BLaER1 treated with 17β-estradiol and CSF1 and Interleukin-3, amounts not matched to agents 10 nM and 100 nM (cell line): ENCODE data around the gene CXXC1.
A peak's percentile ranks its signal among the peaks of the same experiment; 100 is the strongest.
"Not testable (repeated sequence)": the region's sequence is repeated elsewhere in the genome, so short reads cannot be mapped to it uniquely, and the experiment has no call there.

Source experiments
- H3K27ac ChIP-seq, 11 experiments: shearing (Covaris generic); formaldehyde crosslinking; 2 replicates each; pipeline ENCODE4 v1.8.1; 2022
- H3K27me3 ChIP-seq, 11 experiments: shearing (Covaris generic); formaldehyde crosslinking; 2 replicates each; pipeline ENCODE4 v1.8.1; 2022
- H3K36me3 ChIP-seq, 11 experiments: shearing (Covaris generic); formaldehyde crosslinking; 2 replicates each; pipeline ENCODE4 v1.8.1; 2022
- H3K4me1 ChIP-seq, 10 experiments: shearing (Covaris generic); formaldehyde crosslinking; 2 replicates each; pipeline ENCODE4 v1.8.1; 2022
- H3K4me2 ChIP-seq, 11 experiments: shearing (Covaris generic); formaldehyde crosslinking; 2 replicates each; pipeline ENCODE4 v1.8.1; 2022
- H3K4me3 ChIP-seq, 10 experiments: shearing (Covaris generic); formaldehyde crosslinking; 2 replicates each; pipeline ENCODE4 v1.8.1; 2022
- H3K9ac ChIP-seq, 11 experiments: shearing (Covaris generic); formaldehyde crosslinking; 2 replicates each; pipeline ENCODE4 v1.8.1; 2022
- H3K9me3 ChIP-seq, 11 experiments: shearing (Covaris generic); formaldehyde crosslinking; replicated peaks in 1 of 11; 2 replicates each; pipeline ENCODE4 v1.8.1; 2022
- H4K20me1 ChIP-seq, 11 experiments: shearing (Covaris generic); formaldehyde crosslinking; 2 replicates each; pipeline ENCODE4 v1.8.1; 2022
- Cebpa-rat ChIP-seq, 11 experiments: shearing (Covaris generic); IDR thresholded peaks; 2 replicates each; pipeline ENCODE4 v1.8.1; 2022

The CXXC1 gene

GRCh38 chr18:50313031-50313607, 25.6 kb upstream of the CXXC1 start:
- H4K20me1 ChIP-seq: no peaks in the 10 kb centered on the region
- peak overlapping the region; percentile 57 to 78 (median 70) for H3K4me2 ChIP-seq
- H3K27me3 ChIP-seq: no peaks in the 10 kb centered on the region
- peak overlapping the region in 8 of 11 experiments; percentile 0 to 51 (median 26); a peak in 11 of 22 replicates for H3K9ac ChIP-seq
- no peaks in the 10 kb centered on the region for H3K36me3 ChIP-seq
- H3K9me3 ChIP-seq: peaks cover 0 to 32% (median 20%) of the 10 kb centered on the region in 11 experiments; a peak in 18 of 22 replicates
- peaks cover 49 to 80% (median 60%) of the 10 kb centered on the region in 10 experiments for H3K4me1 ChIP-seq
- peak overlapping the region; percentile 32 to 73 (median 70); a peak in 21 of 22 replicates for H3K27ac ChIP-seq
- H3K4me3 ChIP-seq: no peak overlapping the region; a peak in 1 of 20 replicates
- no peak for TF ChIP-seq Cebpa-rat (IDR thresholded peaks at IDR 0.05)

GRCh38 chr18:50312296-50313030, 25.0 kb upstream of the CXXC1 start:
- H3K9ac ChIP-seq: peak overlapping the region in 8 of 11 experiments; percentile 19 to 51 (median 26); a peak in 13 of 22 replicates
- no peaks in the 10 kb centered on the region for H3K36me3 ChIP-seq
- H3K27ac ChIP-seq: peak overlapping the region; percentile 32 to 73 (median 70); a peak in 21 of 22 replicates
- peaks cover 53 to 86% (median 65%) of the 10 kb centered on the region in 10 experiments for H3K4me1 ChIP-seq
- H3K4me2 ChIP-seq: peak overlapping the region; percentile 57 to 78 (median 70)
- H3K9me3 ChIP-seq: peaks cover 0 to 26% (median 20%) of the 10 kb centered on the region in 11 experiments; a peak in 17 of 22 replicates
- no peak overlapping the region for H3K4me3 ChIP-seq
- TF ChIP-seq Cebpa-rat (IDR thresholded peaks at IDR 0.05): no peak
- no peaks in the 10 kb centered on the region for H4K20me1 ChIP-seq
- no peaks in the 10 kb centered on the region for H3K27me3 ChIP-seq

- Histone ChIP-seq H3K4me3 (0 out of 20 replicates have a peak overlapping the region, but pooled peaks of 1 of the 10 experiments have one; percentile 7), H3K27me3 (no peaks in the 10 kb centered on the region), H3K9me3 (peaks cover 0 to 22% (median 20%) of the 10 kb centered on the region in 11 experiments; a peak in 17 of 22 replicates), H4K20me1 (no peaks in the 10 kb centered on the region), H3K9ac (no peak overlapping the region; a peak in 2 of 22 replicates), H3K36me3 (no peaks in the 10 kb centered on the region), H3K27ac (peak overlapping the region in 10 of 11 experiments; percentile 60 to 73 (median 70); a peak in 18 of 22 replicates), H3K4me2 (peak overlapping the region; percentile 57 to 78 (median 70)), H3K4me1 (peaks cover 60 to 93% (median 74%) of the 10 kb centered on the region in 10 experiments)
- no peak for TF ChIP-seq Cebpa-rat (IDR thresholded peaks at IDR 0.05)
Measured at GRCh38 chr18:50311650-50312049, 24.2 kb upstream of the CXXC1 start.

- Histone ChIP-seq H3K27me3 (no peaks in the 10 kb centered on the region), H4K20me1 (no peaks in the 10 kb centered on the region), H3K4me3 (no peak overlapping the region), H3K27ac (peak overlapping the region in 6 of 11 experiments; percentile 21 to 85 (median 78); a peak in 8 of 22 replicates), H3K4me2 (0 out of 22 replicates have a peak overlapping the region, but pooled peaks of 2 of the 11 experiments have one; percentile 2 to 5), H3K4me1 (peaks cover 54 to 78% (median 65%) of the 10 kb centered on the region in 10 experiments), H3K9me3 (peaks cover 5 to 27% (median 24%) of the 10 kb centered on the region in 11 experiments), H3K9ac (no peak overlapping the region), H3K36me3 (no peaks in the 10 kb centered on the region)
- no peak for TF ChIP-seq Cebpa-rat (IDR thresholded peaks at IDR 0.05)
Measured at GRCh38 chr18:50310080-50310479, 22.6 kb upstream of the CXXC1 start.

GRCh38 chr18:50308851-50309250, 21.4 kb upstream of the CXXC1 start:
- H3K27me3 ChIP-seq, H3K36me3 ChIP-seq, H4K20me1 ChIP-seq: not testable (repeated sequence)
- H3K4me1 ChIP-seq: peaks cover 50 to 65% (median 58%) of the 10 kb centered on the region in 10 experiments
- H3K4me3 ChIP-seq: peak overlapping the region in 2 of 10 experiments; percentile 57 to 62; a peak in 1 of 20 replicates
- peaks cover 7 to 37% (median 32%) of the 10 kb centered on the region in 11 experiments for H3K9me3 ChIP-seq
- peak overlapping the region; percentile 30 to 85 (median 78); a peak in 21 of 22 replicates for H3K27ac ChIP-seq
- peak overlapping the region in 10 of 11 experiments; percentile 82 to 91 (median 87); a peak in 18 of 22 replicates for H3K4me2 ChIP-seq
- peak overlapping the region in 8 of 11 experiments; percentile 17 to 78 (median 68); a peak in 11 of 22 replicates for H3K9ac ChIP-seq

DNA sequence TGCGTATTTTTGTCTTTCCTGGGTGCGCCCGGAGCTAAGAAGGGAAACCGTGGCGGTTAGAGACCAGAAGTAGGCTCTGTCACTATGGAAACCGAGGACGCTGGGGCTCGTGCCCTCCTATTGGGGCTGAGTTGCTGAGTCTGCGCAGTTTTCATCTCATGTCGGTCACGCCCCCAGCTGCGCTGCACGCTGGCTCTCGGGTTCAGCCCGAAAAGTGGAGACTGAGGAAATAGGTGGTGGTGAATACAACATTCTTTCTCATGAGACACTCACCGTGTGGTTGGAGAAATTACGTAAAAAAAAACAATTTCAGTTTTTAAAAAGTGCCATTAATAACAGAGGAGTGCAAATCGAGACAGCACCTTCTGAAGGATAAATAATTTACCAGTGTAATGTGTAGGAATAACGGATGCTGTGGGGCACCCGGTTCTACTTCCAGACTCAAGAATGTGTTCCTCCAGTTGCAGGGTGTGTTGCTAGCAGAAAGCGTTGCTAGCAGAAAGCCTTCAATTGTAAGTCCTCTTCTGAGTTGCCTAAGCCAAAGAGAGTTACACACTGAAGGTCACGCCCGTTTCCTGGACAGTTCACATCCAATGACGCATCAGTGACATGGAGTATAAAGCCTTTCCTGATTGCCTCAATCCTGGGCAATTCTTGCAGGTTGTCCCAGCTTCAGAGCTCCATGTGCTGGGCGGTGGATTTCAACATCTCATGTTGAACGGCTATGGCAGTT, 20.4 kb upstream of the CXXC1 start:
- Histone ChIP-seq H4K20me1 (no peaks in the 10 kb centered on the region), H3K4me2 (peak overlapping the region; percentile 82 to 91 (median 88)), H3K9ac (peak overlapping the region; percentile 60 to 78 (median 72)), H3K4me3 (peak overlapping the region; percentile 50 to 69 (median 57)), H3K9me3 (peaks cover 7 to 39% (median 32%) of the 10 kb centered on the region in 11 experiments), H3K36me3 (no peaks in the 10 kb centered on the region), H3K4me1 (peaks cover 42 to 56% (median 49%) of the 10 kb centered on the region in 10 experiments), H3K27ac (peak overlapping the region; percentile 61 to 85 (median 78); a peak in 21 of 22 replicates), H3K27me3 (no peaks in the 10 kb centered on the region)
- TF ChIP-seq Cebpa-rat (IDR thresholded peaks at IDR 0.05): peak; percentile 71 to 96 (median 89)

GRCh38 chr18:50307400-50307737, 19.9 kb upstream of the CXXC1 start:
- H4K20me1 ChIP-seq: no peaks in the 10 kb centered on the region
- TF ChIP-seq Cebpa-rat (IDR thresholded peaks at IDR 0.05): no peak
- H3K9me3 ChIP-seq: peaks cover 7 to 39% (median 32%) of the 10 kb centered on the region in 11 experiments
- H3K27ac ChIP-seq: peak overlapping the region; percentile 61 to 85 (median 78); a peak in 21 of 22 replicates
- no peaks in the 10 kb centered on the region for H3K36me3 ChIP-seq
- H3K4me2 ChIP-seq: peak overlapping the region; percentile 82 to 91 (median 88)
- peak overlapping the region; percentile 50 to 69 (median 57) for H3K4me3 ChIP-seq
- peak overlapping the region; percentile 60 to 78 (median 72) for H3K9ac ChIP-seq
- H3K27me3 ChIP-seq: no peaks in the 10 kb centered on the region
- H3K4me1 ChIP-seq: peaks cover 36 to 51% (median 43%) of the 10 kb centered on the region in 10 experiments

- H3K9ac ChIP-seq: peak overlapping the region; percentile 60 to 78 (median 72)
- H3K27ac ChIP-seq: peak overlapping the region in 10 of 11 experiments; percentile 65 to 85 (median 78); a peak in 20 of 22 replicates
- H3K36me3 ChIP-seq: no peaks in the 10 kb centered on the region
- no peaks in the 10 kb centered on the region for H4K20me1 ChIP-seq
- peaks cover 34 to 47% (median 39%) of the 10 kb centered on the region in 10 experiments for H3K4me1 ChIP-seq
- no peaks in the 10 kb centered on the region for H3K27me3 ChIP-seq
- H3K9me3 ChIP-seq: peaks cover 7 to 39% (median 32%) of the 10 kb centered on the region in 11 experiments
- no peak for TF ChIP-seq Cebpa-rat (IDR thresholded peaks at IDR 0.05)
- H3K4me3 ChIP-seq: peak overlapping the region; percentile 50 to 69 (median 57)
- H3K4me2 ChIP-seq: peak overlapping the region; percentile 82 to 91 (median 88)
Measured at GRCh38 chr18:50306944-50307343, 19.5 kb upstream of the CXXC1 start.
